GM10248 (cell line): Measurements from ENCODE around the gene ARID5B.

Experiments
- CTCF ChIA-PET: fragments of 300-600 bp; sonication (Branson Sonifier 250); formaldehyde crosslinking; extraction: SDS; loops from one replicate; lab custom pipeline; 2021; ENCODE audit warnings: antibody characterized with exemption; lab: Yijun Ruan, JAX
- POLR2A ChIA-PET: fragments of 350-650 bp; sonication (Branson Sonifier 250); formaldehyde crosslinking; extraction: SDS; loops from one replicate; lab custom pipeline; 2020; ENCODE audit warnings: antibody characterized with exemption; lab: Yijun Ruan, JAX
- DNase-seq: peaks from one replicate; pipeline ENCODE4 v3.0.0; 2012; ENCODE audit errors: extremely low spot score
- CTCF ChIP-seq: IDR thresholded peaks from 2 replicates; pipeline ENCODE4 v1.5.1; 2012; ENCODE audit warnings: mild to moderate bottlenecking, low read depth; ENCODE audit errors: extremely low read depth, missing control alignments, control extremely low read depth

Gene ARID5B

DNA sequence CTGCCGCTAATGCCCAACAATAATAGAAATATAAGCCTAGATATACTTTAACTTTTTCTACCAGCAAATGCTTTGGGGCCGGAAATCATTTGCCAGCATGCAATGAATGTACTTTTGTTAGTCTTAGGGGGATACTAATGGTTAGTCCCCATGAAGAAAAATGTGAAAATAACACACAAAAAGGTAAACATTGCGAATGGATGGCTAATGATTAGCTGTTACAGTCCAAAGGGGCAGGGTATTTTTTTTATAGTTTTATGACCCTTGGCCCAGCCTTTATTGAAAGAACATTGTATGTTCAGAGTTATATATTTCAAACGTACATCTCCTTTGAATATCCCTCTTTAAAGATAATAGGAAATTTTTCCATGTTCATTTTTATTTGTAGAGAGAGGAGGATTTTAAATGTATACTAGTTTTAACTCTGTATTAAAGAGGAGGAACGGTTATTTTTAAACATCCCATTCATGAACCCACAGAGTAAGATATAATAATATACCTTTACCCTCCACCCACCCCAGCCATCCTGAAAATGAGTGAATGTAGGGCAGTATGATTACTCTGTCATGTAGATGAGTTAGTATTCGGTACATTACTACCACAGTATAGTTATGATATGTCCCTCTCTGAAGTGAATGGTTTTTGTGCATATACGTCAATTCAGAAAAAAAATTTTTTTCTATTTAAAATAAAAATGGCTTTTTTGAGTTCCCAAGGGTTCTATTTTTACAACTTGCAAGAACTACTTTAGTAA, 63.6 kb downstream of the ARID5B start:
- CTCF ChIA-PET: interaction anchor here (0.8 to 1.8 kb wide), 3 partner anchors 8 to 73 kb away, joined by 3 to 8 read pairs (median 4); no protein-coding TSS in a partner anchor
- no peak for TF ChIP-seq CTCF
- no peak for DNase-seq
- POLR2A ChIA-PET: no interaction called here

DNA sequence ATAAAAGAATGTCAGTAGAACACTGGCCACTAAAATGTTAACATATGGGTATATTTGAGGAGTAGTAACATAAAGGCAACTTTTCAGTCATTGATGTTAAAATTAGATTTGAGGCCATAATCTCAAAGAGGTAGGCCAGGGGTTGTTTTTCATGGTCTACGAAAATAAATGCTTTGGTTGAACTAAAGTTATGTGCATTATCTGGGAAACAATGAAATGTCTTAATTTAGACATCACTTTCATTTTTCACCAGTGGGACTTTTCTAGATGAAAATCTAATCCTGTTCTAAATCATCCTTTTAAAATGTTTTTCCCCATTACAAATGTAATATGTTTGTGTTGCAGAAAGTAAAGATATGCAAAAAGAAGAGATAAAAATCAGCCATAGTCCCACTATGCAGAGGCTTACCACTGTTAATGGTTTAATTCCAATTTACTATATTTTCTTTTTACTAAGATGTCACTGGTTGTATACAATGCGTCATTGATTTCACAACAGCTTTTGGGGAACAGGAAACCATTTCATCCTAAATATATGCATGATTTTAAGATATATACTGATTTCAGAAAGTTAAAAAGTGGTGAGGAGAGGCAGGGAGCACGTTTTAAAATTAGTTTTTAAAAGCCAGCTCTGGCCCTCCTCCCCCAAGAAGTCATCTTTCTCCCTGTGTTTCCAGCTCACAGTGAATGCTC, 64.3 kb downstream of the ARID5B start:
- no peak for TF ChIP-seq CTCF
- ChIA-PET POLR2A (no interaction called here), CTCF (interaction anchor here (0.9 to 2.0 kb wide), 6 partner anchors 10 to 73 kb away, joined by 3 to 8 read pairs (median 5); no protein-coding TSS in a partner anchor)
- no peak for DNase-seq

DNA sequence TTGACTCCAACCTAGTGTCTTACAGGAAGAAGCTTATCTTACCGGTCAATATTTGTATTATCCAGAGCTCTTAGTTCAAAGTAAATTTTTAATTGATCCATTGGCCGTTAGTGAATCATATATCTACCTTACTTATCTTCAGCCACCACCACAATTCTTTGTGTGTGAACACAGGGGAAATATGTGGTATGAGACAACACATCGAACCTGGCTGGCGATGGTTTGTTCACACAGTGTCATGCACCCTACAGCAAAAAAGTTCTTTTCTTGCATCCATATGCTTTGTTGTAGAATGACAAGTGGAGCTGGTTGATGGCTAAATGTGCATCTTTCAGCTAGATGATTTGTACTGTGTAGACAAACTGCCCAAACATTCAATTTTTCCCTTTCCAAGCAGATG, 65.8 kb downstream of the ARID5B start:
- no peak for TF ChIP-seq CTCF
- no peak for DNase-seq
- POLR2A ChIA-PET: no interaction called here
- CTCF ChIA-PET: interaction anchor here (1.0 to 2.0 kb wide), 7 partner anchors 8 to 72 kb away, joined by 3 to 8 read pairs (median 3); no protein-coding TSS in a partner anchor

DNA sequence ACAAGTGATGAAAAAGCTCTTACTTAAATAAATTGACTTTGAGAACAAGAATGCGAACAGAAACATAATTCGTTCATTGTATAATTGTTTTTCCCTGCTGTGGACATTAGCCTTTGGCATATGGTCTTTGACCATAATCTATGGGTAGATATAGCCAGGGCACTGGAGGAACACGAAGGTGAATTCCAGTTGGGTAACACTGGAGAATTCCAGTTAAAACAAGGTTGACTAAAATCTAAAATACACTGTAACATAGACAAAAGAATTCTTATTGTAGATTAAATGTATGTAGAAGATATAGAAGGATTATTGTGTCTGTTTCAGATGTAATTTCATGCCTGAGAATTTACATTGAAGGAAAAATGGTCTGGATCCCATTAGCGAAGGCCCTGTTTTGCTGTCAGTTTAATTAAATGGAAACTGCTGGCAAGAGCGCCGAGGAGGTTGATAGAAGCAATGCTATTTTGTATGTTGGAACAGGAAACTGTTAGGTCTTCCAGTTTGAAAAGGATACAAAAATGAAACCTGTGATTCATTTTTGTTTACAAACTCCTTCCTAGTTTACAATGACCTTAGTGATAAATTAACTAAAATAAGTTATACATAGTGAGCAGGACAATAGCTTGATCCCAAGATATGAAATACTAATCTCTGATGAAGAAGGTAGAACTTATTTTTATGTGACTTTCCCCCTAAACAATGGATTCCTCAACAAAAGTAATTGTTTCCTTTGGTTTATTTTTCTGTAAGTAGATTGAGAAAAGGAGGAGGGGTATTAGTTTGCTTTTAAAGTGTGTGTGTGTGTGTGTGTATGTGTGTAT, 68.9 kb downstream of the ARID5B start:
- no peak for TF ChIP-seq CTCF
- CTCF ChIA-PET: interaction anchor here (1.0 kb wide), 1 partner anchor 25 kb away, joined by 4 read pairs; no protein-coding TSS in a partner anchor
- POLR2A ChIA-PET: no interaction called here
- no peak for DNase-seq

DNA sequence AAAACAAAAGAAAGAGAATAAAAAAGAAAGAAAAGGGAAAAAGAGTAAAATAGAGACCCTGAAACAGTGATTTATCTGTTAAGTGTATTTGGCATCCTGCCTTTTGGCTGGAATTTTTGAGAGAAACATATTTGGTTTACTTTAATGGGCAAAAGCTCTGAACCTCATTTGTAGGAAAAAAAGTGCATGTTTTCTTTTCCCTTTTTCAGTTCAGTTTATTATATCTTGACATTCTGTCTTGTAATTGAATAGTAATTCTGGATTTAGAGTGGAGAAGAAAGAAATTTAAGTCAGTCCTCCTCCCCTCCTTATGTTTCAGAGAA, 69.5 kb downstream of the ARID5B start:
- ChIA-PET CTCF (interaction anchor here (1.0 kb wide), 1 partner anchor 25 kb away, joined by 4 read pairs; no protein-coding TSS in a partner anchor), POLR2A (no interaction called here)
- DNase-seq: no peak
- no peak for TF ChIP-seq CTCF

GRCh38 chr10:61973169-61973568, 71.7 kb downstream of the ARID5B start:
- POLR2A ChIA-PET: no interaction called here

More at GRCh38 chr10:61973169-61973568, 71.7 kb downstream of the ARID5B start:
- CTCF ChIA-PET: interaction anchor here (0.7 to 2.5 kb wide), 11 partner anchors 9 to 272 kb away, joined by 3 to 8 read pairs (median 3); partner anchors contain the start of gene ARID5B
- no peak for TF ChIP-seq CTCF
- no peak for DNase-seq
